ENCODE data around the gene C20orf96.

C20orf96 gene

GRCh38 chr20:221258-221830 lies 69.2 kb downstream of the C20orf96 start:
- H3K4me3 ChIP-seq, result no peak overlapping the region
- H3K9me3 ChIP-seq (replicated peaks in 1 of 11), result peaks cover 0 to 6% (median 0%) of the 10 kb centered on the region in 11 experiments; a peak in 6 of 22 replicates
- no peak overlapping the region for H3K9ac ChIP-seq
- H4K20me1 ChIP-seq, result no peaks in the 10 kb centered on the region
- H3K4me1 ChIP-seq, result peaks cover 0 to 6% (median 0%) of the 10 kb centered on the region in 10 experiments; a peak in 4 of 20 replicates
- no peak overlapping the region for H3K27ac ChIP-seq
- no peaks in the 10 kb centered on the region for H3K36me3 ChIP-seq
- no peaks in the 10 kb centered on the region for H3K27me3 ChIP-seq
- no peak for TF ChIP-seq Cebpa-rat (IDR thresholded peaks at IDR 0.05)
- H3K4me2 ChIP-seq, result no peak overlapping the region

Data from BLaER1 treated with 17β-estradiol and CSF1 and Interleukin-3, amounts not matched to agents 10 nM and 100 nM (cell line).